ENCODE measurements around the gene SPATA16. TPM values are rescaled to one million over a fixed set of nuclear protein-coding genes. Genes with fewer than 3 reads are reported as not detected.
"Not testable (repeated sequence)": the region's sequence is repeated elsewhere in the genome, so short reads cannot be mapped to it uniquely, and the experiment has no call there.

SPATA16 gene
- total RNA-seq, 1 donor from 2014 or later = not detected

- intact Hi-C loops (cut with DNase I) = no loop called here
- no peaks in the 10 kb centered on the region for H3K27me3 ChIP-seq
- no peaks in the 10 kb centered on the region for H3K9me3 ChIP-seq
- H3K4me1 ChIP-seq = no peaks in the 10 kb centered on the region
- H3K36me3 ChIP-seq = no peaks in the 10 kb centered on the region
- TF ChIP-seq CTCF (IDR thresholded peaks at IDR 0.05) = no peak
- no peak for DNase-seq (ENCODE audit: low spot score in 2 of 2)
- no peak overlapping the region for H3K4me3 ChIP-seq
- no peak overlapping the region for H3K27ac ChIP-seq
Measured at GRCh38 chr3:172903642-172904320, 237.3 kb downstream of the SPATA16 start.

GRCh38 chr3:172892158-172892557, 248.9 kb downstream of the SPATA16 start:
- TF ChIP-seq CTCF (IDR thresholded peaks at IDR 0.05) = no peak
- H3K9me3 ChIP-seq = peaks cover 0 to 7% of the 10 kb centered on the region in 2 donors
- H3K27me3 ChIP-seq = no peaks in the 10 kb centered on the region
- H3K4me3 ChIP-seq = no peak overlapping the region
- H3K27ac ChIP-seq = no peak overlapping the region
- DNase-seq (ENCODE audit: low spot score in 2 of 2) = no peak
- intact Hi-C loops (cut with DNase I) = no loop called here
- H3K4me1 ChIP-seq = no peaks in the 10 kb centered on the region
- H3K36me3 ChIP-seq = no peaks in the 10 kb centered on the region

DNA sequence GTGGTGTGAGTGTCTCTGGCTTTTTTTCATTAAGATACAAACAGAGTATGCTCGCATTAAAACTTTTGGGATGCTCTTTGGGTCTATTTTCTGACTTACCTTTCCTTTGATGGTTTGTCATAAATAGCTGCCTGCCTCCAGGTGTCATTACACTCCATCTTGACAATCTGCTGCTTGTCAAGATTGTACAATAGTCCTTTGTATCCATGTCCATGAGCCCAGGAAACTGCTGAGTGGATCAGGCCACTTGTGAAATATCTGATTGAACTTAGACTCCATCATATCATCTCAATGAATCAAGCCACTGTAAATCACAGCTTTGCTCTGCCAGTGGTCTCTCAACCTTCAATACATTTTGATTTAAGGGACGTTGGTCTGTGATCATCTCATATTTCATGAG, 255.3 kb downstream of the SPATA16 start:
- intact Hi-C loops (cut with DNase I) = no loop called here
- Histone ChIP-seq H3K36me3 (no peaks in the 10 kb centered on the region), H3K4me3 (no peak overlapping the region), H3K4me1 (no peaks in the 10 kb centered on the region), H3K9me3 (peaks cover 0 to 7% of the 10 kb centered on the region in 2 donors), H3K27ac (no peak overlapping the region), H3K27me3 (no peaks in the 10 kb centered on the region)
- no peak for TF ChIP-seq CTCF (IDR thresholded peaks at IDR 0.05)
- DNase-seq (ENCODE audit: low spot score in 2 of 2) = no peak

GRCh38 chr3:172882563-172882962, 258.5 kb downstream of the SPATA16 start:
- Histone ChIP-seq H3K27me3 (no peaks in the 10 kb centered on the region), H3K36me3 (no peaks in the 10 kb centered on the region), H3K4me3 (no peak overlapping the region), H3K4me1 (no peaks in the 10 kb centered on the region), H3K9me3 (no peaks in the 10 kb centered on the region), H3K27ac (no peak overlapping the region)
- no peak for TF ChIP-seq CTCF (IDR thresholded peaks at IDR 0.05)
- DNase-seq (ENCODE audit: low spot score in 2 of 2) = no peak
- intact Hi-C loops (cut with DNase I) = no loop called here

GRCh38 chr3:172879381-172879780, 261.7 kb downstream of the SPATA16 start:
- H3K4me3 ChIP-seq; DNase-seq (ENCODE audit: low spot score in 2 of 2); H3K36me3 ChIP-seq; intact Hi-C loops (cut with DNase I); H3K27ac ChIP-seq; H3K27me3 ChIP-seq; H3K9me3 ChIP-seq; H3K4me1 ChIP-seq: not testable (repeated sequence)

GRCh38 chr3:172877011-172877410, 264.0 kb downstream of the SPATA16 start:
- intact Hi-C loops (cut with DNase I) = no loop called here
- no peaks in the 10 kb centered on the region for H3K4me1 ChIP-seq
- no peak overlapping the region for H3K27ac ChIP-seq

More at GRCh38 chr3:172877011-172877410, 264.0 kb downstream of the SPATA16 start:
- no peaks in the 10 kb centered on the region for H3K9me3 ChIP-seq
- no peaks in the 10 kb centered on the region for H3K27me3 ChIP-seq
- H3K36me3 ChIP-seq = no peaks in the 10 kb centered on the region
- no peak overlapping the region for H3K4me3 ChIP-seq
- DNase-seq (ENCODE audit: low spot score in 2 of 2) = no peak
- TF ChIP-seq CTCF (IDR thresholded peaks at IDR 0.05) = no peak
